ENCODE results near the gene CD8B.

Gene CD8B

GRCh38 chr2:86808315-86809161 lies 53.1 kb downstream of the CD8B start:
- peak; percentile 90 for DNase-seq (ENCODE audit: low read depth, low spot score)
- peak overlapping the region; percentile 68 for H3K4me3 ChIP-seq (ENCODE audit: low read length)

- peak overlapping the region; percentile 68 for H3K4me3 ChIP-seq (ENCODE audit: low read length)
- DNase-seq (ENCODE audit: low read depth, low spot score): peak; percentile 69
Observed at GRCh38 chr2:86807468-86808275, 54.0 kb downstream of the CD8B start.

GRCh38 chr2:86807133-86807467 lies 54.6 kb downstream of the CD8B start:
- H3K4me3 ChIP-seq (ENCODE audit: low read length): peak overlapping the region; percentile 68
- no peak for DNase-seq (ENCODE audit: low read depth, low spot score)

- no peak overlapping the region for H3K4me3 ChIP-seq (ENCODE audit: low read length)
- DNase-seq (ENCODE audit: low read depth, low spot score): no peak
Observed at GRCh38 chr2:86806059-86806857, 55.4 kb downstream of the CD8B start.

- no peak overlapping the region for H3K4me3 ChIP-seq (ENCODE audit: low read length)
- DNase-seq (ENCODE audit: low read depth, low spot score): no peak
Observed at GRCh38 chr2:86800856-86801567, 60.7 kb downstream of the CD8B start.

- peak; percentile 60 for DNase-seq (ENCODE audit: low read depth, low spot score)
Observed at GRCh38 chr2:86794861-86795260, 66.8 kb downstream of the CD8B start.

GRCh38 chr2:86793752-86794151 lies 67.9 kb downstream of the CD8B start:
- peak; percentile 26 for DNase-seq (ENCODE audit: low read depth, low spot score)

More at GRCh38 chr2:86794861-86795260, 66.8 kb downstream of the CD8B start:
- H3K4me3 ChIP-seq (ENCODE audit: low read length): no peak overlapping the region

GRCh38 chr2:86791573-86791972 lies 70.1 kb downstream of the CD8B start:
- no peak overlapping the region for H3K4me3 ChIP-seq (ENCODE audit: low read length)
- no peak for DNase-seq (ENCODE audit: low read depth, low spot score)

More at GRCh38 chr2:86793752-86794151, 67.9 kb downstream of the CD8B start:
- no peak overlapping the region for H3K4me3 ChIP-seq (ENCODE audit: low read length)

GRCh38 chr2:86790676-86791572 lies 70.8 kb downstream of the CD8B start, which contains the start of gene CD8A:
TSS of gene CD8A (minus strand) at chr2:86790913. CDS start at chr2:86790825, 88 bp downstream.
- no peak within 1 kb of the TSS for H3K4me3 ChIP-seq (ENCODE audit: low read length)
- no peak for DNase-seq (ENCODE audit: low read depth, low spot score)

GRCh38 chr2:86790134-86790675 lies 71.5 kb downstream of the CD8B start:
- no peak overlapping the region for H3K4me3 ChIP-seq (ENCODE audit: low read length)
- no peak for DNase-seq (ENCODE audit: low read depth, low spot score)

GRCh38 chr2:86789687-86790133 lies 72.0 kb downstream of the CD8B start:
- H3K4me3 ChIP-seq (ENCODE audit: low read length): no peak overlapping the region
- DNase-seq (ENCODE audit: low read depth, low spot score): no peak

GRCh38 chr2:86788881-86789686 lies 72.6 kb downstream of the CD8B start:
- no peak for DNase-seq (ENCODE audit: low read depth, low spot score)
- H3K4me3 ChIP-seq (ENCODE audit: low read length): no peak overlapping the region

- H3K4me3 ChIP-seq (ENCODE audit: low read length): no peak overlapping the region
- DNase-seq (ENCODE audit: low read depth, low spot score): no peak
Observed at GRCh38 chr2:86788165-86788564, 73.5 kb downstream of the CD8B start.

GRCh38 chr2:86787736-86788135 lies 74.0 kb downstream of the CD8B start:
- no peak for DNase-seq (ENCODE audit: low read depth, low spot score)
- H3K4me3 ChIP-seq (ENCODE audit: low read length): no peak overlapping the region

GRCh38 chr2:86786001-86786536 lies 75.6 kb downstream of the CD8B start:
- no peak overlapping the region for H3K4me3 ChIP-seq (ENCODE audit: low read length)
- no peak for DNase-seq (ENCODE audit: low read depth, low spot score)

GRCh38 chr2:86785456-86785855 lies 76.2 kb downstream of the CD8B start:
- H3K4me3 ChIP-seq (ENCODE audit: low read length): no peak overlapping the region
- DNase-seq (ENCODE audit: low read depth, low spot score): no peak
